Tibial nerve (tissue), 4 donors: Measurements from ENCODE around the gene USP44. TPM values are rescaled to one million over a fixed set of nuclear protein-coding genes. Genes with fewer than 3 reads are reported as not detected.

Experiments used
- DNase-seq, 2 donors: peaks; one replicate each; pipeline ENCODE4 v3.0.0-alpha.2; 2019; ENCODE audit warnings: low spot score in 2 of 2
- H3K27ac ChIP-seq, 4 donors: fragments of 200-600 bp; sonication (generic) in 3 of 4; one replicate each; pipeline ENCODE4 v1.5.1; 2017 to 2019; ENCODE audit warnings: mild to moderate bottlenecking in 1 of 4
- H3K27me3 ChIP-seq, 2 donors: fragments of 200-600 bp; sonication (generic) in 1 of 2; one replicate each; pipeline versions ENCODE4 v1.5.1 to v1.6.0; 2017 to 2019
- H3K36me3 ChIP-seq, 3 donors: fragments of 200-600 bp; sonication (generic); one replicate each; pipeline ENCODE4 v1.5.1; 2018 to 2019
- H3K4me1 ChIP-seq, 4 donors: fragments of 200-600 bp; sonication (generic) in 3 of 4; one replicate each; pipeline ENCODE4 v1.5.1; 2017 to 2019
- H3K4me3 ChIP-seq, 4 donors: fragments of 200-600 bp; sonication (generic) in 3 of 4; one replicate each; pipeline ENCODE4 v1.5.1; 2017 to 2019; ENCODE audit warnings: mild to moderate bottlenecking in 1 of 4, moderate library complexity in 1 of 4
- H3K9me3 ChIP-seq, 4 donors: fragments of 200-600 bp; sonication (generic) in 3 of 4; one replicate each; pipeline ENCODE4 v1.5.1; 2017 to 2019
- CTCF ChIP-seq, 5 experiments: fragments of 200-600 bp in 3 of 5; fragments of 450-650 bp in 2 of 5; sonication (generic) in 3 of 5; IDR thresholded peaks; one replicate each; pipeline ENCODE4 v1.5.1; 2016 to 2019; ENCODE audit warnings: antibody characterized with exemption in 5 of 5, mild to moderate bottlenecking in 3 of 5, moderate library complexity in 2 of 5
- EP300 ChIP-seq, 2 donors: sonication (generic); formaldehyde crosslinking; IDR thresholded peaks; one replicate each; pipeline ENCODE4 v1.6.1; 2017; ENCODE audit warnings: antibody characterized with exemption in 2 of 2, mild to moderate bottlenecking in 1 of 2
- POLR2A ChIP-seq, 2 donors: fragments of 450-650 bp; IDR thresholded peaks; one replicate each; pipeline ENCODE4 v1.6.1; 2017; ENCODE audit warnings: antibody characterized with exemption in 2 of 2, mild to moderate bottlenecking in 2 of 2, moderate library complexity in 2 of 2
- WGBS, 2 donors: methylation state at CpG; one replicate each; pipeline ENCODE4 v1.1.5; 2018; 5-methylcytosine and 5-hydroxymethylcytosine counted together
- total RNA-seq, 4 donors: library from RNA; depleted of rRNA; stranded (reverse); fragments of >200 nt; gene quantifications; one replicate each; pipeline ENCODE4 v1.1.0, GENCODE V29; 2016

The USP44 gene
- total RNA-seq, 4 donors from 2014 or later: 9.2 to 25.5 (median 12.3) TPM

- Histone ChIP-seq H3K4me3 (no peak overlapping the region), H3K9me3 (no peaks in the 10 kb centered on the region), H3K36me3 (no peaks in the 10 kb centered on the region), H3K27ac (peak overlapping the region in 2 of 4 donors; percentile 1 to 96), H3K4me1 (peaks cover 0 to 24% (median 3%) of the 10 kb centered on the region in 4 donors), H3K27me3 (no peaks in the 10 kb centered on the region)
- 51 to 61% methylated on average over 3 of the region's 3 CpGs for WGBS, 2 donors
- no peak for DNase-seq
- TF ChIP-seq EP300 (IDR thresholded peaks at IDR 0.05) (no peak), POLR2A (IDR thresholded peaks at IDR 0.05) (no peak), CTCF (IDR thresholded peaks at IDR 0.05) (no peak)
Measured at GRCh38 chr12:95544756-95545155, 6.5 kb downstream of the USP44 start.

- WGBS, 2 donors: 95 to 100% methylated on average over 7 of the region's 7 CpGs
Measured at GRCh38 chr12:95543305-95543704, 8.0 kb downstream of the USP44 start.

GRCh38 chr12:95541436-95541835, 9.8 kb downstream of the USP44 start:
- TF ChIP-seq EP300 (IDR thresholded peaks at IDR 0.05) (no peak), CTCF (IDR thresholded peaks at IDR 0.05) (no peak), POLR2A (IDR thresholded peaks at IDR 0.05) (no peak)
- H3K36me3 ChIP-seq: no peaks in the 10 kb centered on the region
- no peaks in the 10 kb centered on the region for H3K27me3 ChIP-seq
- 86 to 88% methylated on average over 7 of the region's 7 CpGs for WGBS, 2 donors
- no peak for DNase-seq
- H3K9me3 ChIP-seq: no peaks in the 10 kb centered on the region
- H3K27ac ChIP-seq: no peak overlapping the region
- peaks cover 0 to 19% (median 3%) of the 10 kb centered on the region in 4 donors for H3K4me1 ChIP-seq
- H3K4me3 ChIP-seq: no peak overlapping the region

More at GRCh38 chr12:95543305-95543704, 8.0 kb downstream of the USP44 start:
- no peaks in the 10 kb centered on the region for H3K27me3 ChIP-seq
- H3K9me3 ChIP-seq: no peaks in the 10 kb centered on the region
- no peak for DNase-seq
- peaks cover 0 to 24% (median 3%) of the 10 kb centered on the region in 4 donors for H3K4me1 ChIP-seq
- H3K4me3 ChIP-seq: no peak overlapping the region
- TF ChIP-seq EP300 (IDR thresholded peaks at IDR 0.05): no peak
- no peaks in the 10 kb centered on the region for H3K36me3 ChIP-seq
- no peak overlapping the region for H3K27ac ChIP-seq

- TF ChIP-seq POLR2A (IDR thresholded peaks at IDR 0.05): no peak
- no peak for TF ChIP-seq CTCF (IDR thresholded peaks at IDR 0.05)
- no peak for TF ChIP-seq EP300 (IDR thresholded peaks at IDR 0.05)
- Histone ChIP-seq H3K4me1 (no peaks in the 10 kb centered on the region), H3K36me3 (no peaks in the 10 kb centered on the region), H3K9me3 (no peaks in the 10 kb centered on the region), H3K4me3 (no peak overlapping the region), H3K27me3 (no peaks in the 10 kb centered on the region), H3K27ac (no peak overlapping the region)
- 64 to 69% methylated on average over 5 of the region's 5 CpGs for WGBS, 2 donors
- DNase-seq: no peak
Measured at GRCh38 chr12:95538656-95539055, 12.6 kb downstream of the USP44 start.

- H3K27ac ChIP-seq: no peak overlapping the region
- H3K9me3 ChIP-seq: no peaks in the 10 kb centered on the region
- H3K4me1 ChIP-seq: peaks cover 0 to 2% (median 0%) of the 10 kb centered on the region in 4 donors
- no peak overlapping the region for H3K4me3 ChIP-seq
- H3K36me3 ChIP-seq: no peaks in the 10 kb centered on the region
- 62 to 75% methylated on average over 4 of the region's 4 CpGs for WGBS, 2 donors
- H3K27me3 ChIP-seq: no peaks in the 10 kb centered on the region
- TF ChIP-seq CTCF (IDR thresholded peaks at IDR 0.05) (no peak), EP300 (IDR thresholded peaks at IDR 0.05) (no peak), POLR2A (IDR thresholded peaks at IDR 0.05) (no peak)
- no peak for DNase-seq
Measured at GRCh38 chr12:95538006-95538405, 13.3 kb downstream of the USP44 start.

- H3K4me3 ChIP-seq: no peak overlapping the region
- TF ChIP-seq CTCF (IDR thresholded peaks at IDR 0.05): no peak
- no peak for TF ChIP-seq POLR2A (IDR thresholded peaks at IDR 0.05)
- no peak for TF ChIP-seq EP300 (IDR thresholded peaks at IDR 0.05)
- WGBS, 2 donors: 44 to 72% methylated on average over 4 of the region's 4 CpGs
- no peak overlapping the region for H3K27ac ChIP-seq
- peaks cover 0 to 6% (median 0%) of the 10 kb centered on the region in 4 donors for H3K4me1 ChIP-seq
- H3K36me3 ChIP-seq: peaks cover 0 to 4% (median 0%) of the 10 kb centered on the region in 3 donors
- DNase-seq: no peak
- H3K9me3 ChIP-seq: no peaks in the 10 kb centered on the region
- H3K27me3 ChIP-seq: no peaks in the 10 kb centered on the region
Measured at GRCh38 chr12:95533985-95534384, 17.3 kb downstream of the USP44 start.
